Lower leg skin (tissue), 3 donors: ENCODE results near the gene HNRNPR.

Source experiments
- CTCF ChIP-seq, 3 donors: fragments of 450-650 bp; IDR thresholded peaks; one replicate each; pipeline ENCODE4 v1.5.1; 2016; ENCODE audit warnings: antibody characterized with exemption in 3 of 3, mild to moderate bottlenecking in 3 of 3, moderate library complexity in 2 of 3
- POLR2A ChIP-seq, 2 donors: fragments of 450-650 bp; IDR thresholded peaks; one replicate each; pipeline ENCODE4 v1.6.1; 2016 to 2017; ENCODE audit warnings: antibody characterized with exemption in 2 of 2, mild to moderate bottlenecking in 1 of 2, moderate library complexity in 1 of 2

DNA sequence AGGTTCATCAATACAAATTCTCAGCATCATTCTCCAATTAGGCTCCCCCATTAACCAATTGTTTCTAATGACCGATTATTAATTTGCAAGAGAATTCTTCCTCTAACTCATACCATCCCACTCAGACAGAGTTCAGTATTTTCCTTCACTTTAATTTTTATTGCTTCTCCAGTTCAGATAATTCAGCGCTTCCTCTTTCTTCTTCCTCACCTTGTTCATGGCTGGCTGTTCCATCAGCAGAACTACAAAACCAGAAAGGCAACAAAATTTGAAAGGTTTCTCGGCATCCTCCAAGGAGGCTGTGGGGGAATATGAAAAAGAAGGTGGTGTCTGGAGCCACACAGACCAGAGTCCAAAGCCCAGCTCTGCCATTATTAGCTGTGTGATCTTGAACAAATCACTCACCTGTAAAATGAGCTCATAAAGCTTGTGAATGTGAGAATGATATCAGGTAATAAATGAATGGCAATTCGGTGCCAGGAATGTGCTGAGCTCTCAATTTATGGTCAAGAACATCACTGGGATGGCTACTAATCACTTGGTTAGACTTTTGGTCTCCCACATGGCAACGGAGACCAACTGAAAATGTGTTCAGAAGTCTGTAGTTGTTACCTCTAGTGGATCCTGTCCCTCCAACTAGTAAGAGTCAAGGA, 37.3 kb upstream of the HNRNPR start:
- no peak for TF ChIP-seq CTCF (IDR thresholded peaks at IDR 0.05)
- no peak for TF ChIP-seq POLR2A (IDR thresholded peaks at IDR 0.05)
